GM23338 (cell line): ENCODE measurements around the gene CD300C. TPM values are rescaled to one million over a fixed set of nuclear protein-coding genes. Genes with fewer than 3 reads are reported as not detected.

Experiments
- ATAC-seq: fragments of 200-7000 bp; cut with Tn5 transposase; 3 replicates; pipeline ENCODE4 v1.9.1; 2020
- DNase-seq: peaks from one replicate; pipeline ENCODE4 v3.0.0-alpha.2; 2015; ENCODE audit warnings: low spot score
- H2AFZ ChIP-seq: fragments of 200-600 bp; sonication (generic); 2 replicates; pipeline ENCODE4 v1.8.0; 2016; ENCODE audit warnings: antibody characterized with exemption, mild to moderate bottlenecking, moderate library complexity
- H3F3A ChIP-seq: fragments of 200-600 bp; sonication (generic); replicated peaks from 2 replicates; pipeline ENCODE4 v1.8.0; 2017; ENCODE audit warnings: antibody characterized with exemption, mixed run types, low read depth
- H3K27ac ChIP-seq: fragments of 200-600 bp; sonication (generic); 2 replicates; pipeline ENCODE4 v1.6.1; 2016; ENCODE audit warnings: low read depth
- H3K27me3 ChIP-seq: fragments of 200-600 bp; sonication (generic); 2 replicates; pipeline ENCODE4 v1.8.0; 2016; ENCODE audit warnings: mild to moderate bottlenecking, mixed run types, moderate library complexity; ENCODE audit not compliant: insufficient read depth
- H3K36me3 ChIP-seq: fragments of 200-600 bp; sonication (generic); 2 replicates; pipeline ENCODE4 v1.8.0; 2016; ENCODE audit warnings: mild to moderate bottlenecking; ENCODE audit not compliant: insufficient read depth
- H3K4me1 ChIP-seq: fragments of 200-600 bp; sonication (generic); 2 replicates; pipeline ENCODE4 v1.8.0; 2016; ENCODE audit warnings: mild to moderate bottlenecking, moderate library complexity; ENCODE audit not compliant: insufficient read depth
- H3K4me2 ChIP-seq: fragments of 200-600 bp; sonication (generic); 2 replicates; pipeline ENCODE4 v1.7.1; 2017; ENCODE audit warnings: mixed run types
- H3K4me3 ChIP-seq: fragments of 200-600 bp; sonication (generic); 2 replicates; pipeline ENCODE4 v1.6.1; 2016; ENCODE audit warnings: mixed run types
- H3K79me2 ChIP-seq: fragments of 200-600 bp; sonication (generic); replicated peaks from 2 replicates; pipeline ENCODE4 v1.8.0; 2017; ENCODE audit warnings: mild to moderate bottlenecking; ENCODE audit not compliant: insufficient read depth
- H3K9me2 ChIP-seq: fragments of 200-600 bp; sonication (generic); 2 replicates; pipeline ENCODE4 v1.8.0; 2017; ENCODE audit not compliant: insufficient read depth
- H4K20me1 ChIP-seq: fragments of 200-600 bp; sonication (generic); replicated peaks from 2 replicates; pipeline ENCODE4 v1.8.0; 2017; ENCODE audit warnings: mild to moderate bottlenecking; ENCODE audit not compliant: insufficient read depth
- H3K27ac Mint-ChIP-seq: 2 replicates; pipeline ENCODE4 v1.8.0; 2020; ENCODE audit warnings: inconsistent platforms, mild to moderate bottlenecking, moderate library complexity, mixed read lengths
- H3K27me3 Mint-ChIP-seq: 3 replicates; pipeline ENCODE4 v1.8.0; 2022; ENCODE audit warnings: low read depth, mild to moderate bottlenecking, moderate library complexity, mixed read lengths, inconsistent platforms; ENCODE audit not compliant: insufficient read depth, poor library complexity
- H3K36me3 Mint-ChIP-seq: 3 replicates; pipeline ENCODE4 v1.8.0; 2021; ENCODE audit warnings: low read depth, mild to moderate bottlenecking, inconsistent platforms, moderate library complexity, mixed read lengths
- H3K4me1 Mint-ChIP-seq: 3 replicates; pipeline ENCODE4 v1.8.0; 2020; ENCODE audit warnings: mild to moderate bottlenecking, inconsistent platforms, mixed read lengths
- H3K4me3 Mint-ChIP-seq: 3 replicates; pipeline ENCODE4 v1.8.0; 2021; ENCODE audit warnings: moderate library complexity, mild to moderate bottlenecking, inconsistent platforms, mixed read lengths
- H3K9me3 Mint-ChIP-seq: 3 replicates; pipeline ENCODE4 v1.8.0; 2020; ENCODE audit warnings: moderate library complexity, mild to moderate bottlenecking, inconsistent platforms, mixed read lengths
- CTCF ChIP-seq, 2 experiments: fragments of 200-600 bp in 1 of 2; sonication (generic) in 1 of 2; conservative IDR thresholded peaks; 2 replicates each; pipeline versions ENCODE4 v1.5.1 to v1.6.1; 2016 to 2017; ENCODE audit warnings: antibody characterized with exemption in 2 of 2, low read depth in 2 of 2, mild to moderate bottlenecking in 2 of 2, moderate library complexity in 1 of 2
- POLR2AphosphoS5 ChIP-seq: IDR thresholded peaks from 2 replicates; pipeline ENCODE4 v1.6.1; 2016; ENCODE audit warnings: antibody characterized with exemption, low read depth
- ZNF331 ChIP-seq: fragments of 250-450 bp; sonication (Bioruptor Pico); IDR thresholded peaks from 2 replicates; pipeline ENCODE4 v1.5.0; 2020; ENCODE audit warnings: low read depth, mild to moderate bottlenecking, moderate library complexity
- ZNF462 ChIP-seq: fragments of 250-450 bp; sonication (Bioruptor Pico); IDR thresholded peaks from 2 replicates; pipeline ENCODE4 v1.5.0; 2020; ENCODE audit warnings: mild to moderate bottlenecking, moderate library complexity
- polyA plus RNA-seq: library from polyadenylated mRNA; unstranded; fragments of >200 nt; fragmentation: Nextera tagmentation; extraction: Ambion mirVana; gene quantifications from 2 replicates; pipeline ENCODE4 v1.2.1, GENCODE V29; 2016
- total RNA-seq: library from RNA; depleted of rRNA; stranded (reverse); fragments of >200 nt; shearing (Covaris generic); gene quantifications from 2 replicates; pipeline ENCODE4 v1.2.3, GENCODE V29; 2014

Gene CD300C
- total and polyA plus RNA-seq, 2 experiments from 2014 or later: not detected

GRCh38 chr17:74541176-74542111 lies 4.5 kb downstream of the CD300C start (continued):
- no peak for TF ChIP-seq ZNF462
- no peak for TF ChIP-seq ZNF331
- no peak for TF ChIP-seq POLR2AphosphoS5
- no peak for TF ChIP-seq CTCF (conservative IDR thresholded peaks at IDR 0.05; ENCODE audit: low read depth in 2 of 2)

GRCh38 chr17:74539281-74539820 lies 6.6 kb downstream of the CD300C start:
- no peaks in the 10 kb centered on the region for H3K4me1 ChIP-seq
- DNase-seq: no peak
- no peaks in the 10 kb centered on the region for H3F3A ChIP-seq
- Mint-ChIP-seq H3K36me3 (no peaks in the 10 kb centered on the region), H3K4me1 (no peaks in the 10 kb centered on the region; the same call in 2 of the 3 replicates), H3K27ac (no peak overlapping the region), H3K27me3 (peaks cover 17% of the 10 kb centered on the region), H3K4me3 (no peak overlapping the region), H3K9me3 (no peaks in the 10 kb centered on the region; the same call in 2 of the 3 replicates)
- no peak for ATAC-seq
- no peak overlapping the region for H2AFZ ChIP-seq
- no peaks in the 10 kb centered on the region for H4K20me1 ChIP-seq
- H3K9me2 ChIP-seq: no peaks in the 10 kb centered on the region
- H3K4me2 ChIP-seq: no peak overlapping the region
- no peaks in the 10 kb centered on the region for H3K27me3 ChIP-seq
- no peaks in the 10 kb centered on the region for H3K79me2 ChIP-seq
- H3K4me3 ChIP-seq: no peak overlapping the region
- H3K36me3 ChIP-seq: no peaks in the 10 kb centered on the region
- H3K27ac ChIP-seq: no peak overlapping the region
- TF ChIP-seq CTCF (conservative IDR thresholded peaks at IDR 0.05; ENCODE audit: low read depth in 2 of 2): no peak
